SU-DHL-6 (cell line): ENCODE measurements around the gene PHF13.

Experiments used
- EZH2phosphoT487 ChIP-seq: fragments of 200-600 bp; sonication (generic), shearing (Covaris generic); conservative IDR thresholded peaks from 2 replicates; pipeline ENCODE4 v1.6.1; 2018; ENCODE audit warnings: mild to moderate bottlenecking, antibody characterized with exemption, low read length, moderate library complexity, mixed read lengths
- TF ChIP-seq, protein P1 (sequence below): fragments of 200-600 bp; sonication (generic); IDR thresholded peaks from one replicate; pipeline ENCODE4 v1.5.1; 2017; ENCODE audit warnings: antibody characterized with exemption, mild to moderate bottlenecking, low read length, moderate library complexity; ENCODE audit not compliant: insufficient read depth, poor library complexity, severe bottlenecking

GRCh38 chr1:6581561-6582305 is 31.8 kb upstream of the PHF13 start:
- TF ChIP-seq, protein P1, sequence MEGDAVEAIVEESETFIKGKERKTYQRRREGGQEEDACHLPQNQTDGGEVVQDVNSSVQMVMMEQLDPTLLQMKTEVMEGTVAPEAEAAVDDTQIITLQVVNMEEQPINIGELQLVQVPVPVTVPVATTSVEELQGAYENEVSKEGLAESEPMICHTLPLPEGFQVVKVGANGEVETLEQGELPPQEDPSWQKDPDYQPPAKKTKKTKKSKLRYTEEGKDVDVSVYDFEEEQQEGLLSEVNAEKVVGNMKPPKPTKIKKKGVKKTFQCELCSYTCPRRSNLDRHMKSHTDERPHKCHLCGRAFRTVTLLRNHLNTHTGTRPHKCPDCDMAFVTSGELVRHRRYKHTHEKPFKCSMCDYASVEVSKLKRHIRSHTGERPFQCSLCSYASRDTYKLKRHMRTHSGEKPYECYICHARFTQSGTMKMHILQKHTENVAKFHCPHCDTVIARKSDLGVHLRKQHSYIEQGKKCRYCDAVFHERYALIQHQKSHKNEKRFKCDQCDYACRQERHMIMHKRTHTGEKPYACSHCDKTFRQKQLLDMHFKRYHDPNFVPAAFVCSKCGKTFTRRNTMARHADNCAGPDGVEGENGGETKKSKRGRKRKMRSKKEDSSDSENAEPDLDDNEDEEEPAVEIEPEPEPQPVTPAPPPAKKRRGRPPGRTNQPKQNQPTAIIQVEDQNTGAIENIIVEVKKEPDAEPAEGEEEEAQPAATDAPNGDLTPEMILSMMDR, result no peak
- TF ChIP-seq EZH2phosphoT487, result no peak
